Stimulated activated CD8-positive, alpha-beta memory T cell treated with anti-CD3 and anti-CD28 coated beads, Interleukin-12 subunit alpha, Interleukin-12 subunit beta, amount 100 ng/mL, for 1 hour (primary cell): ENCODE measurements around the gene UPP2.

Source experiments
- DNase-seq: peaks from one replicate; pipeline ENCODE4 v3.0.0-alpha.2; 2020; ENCODE audit warnings: low read depth

UPP2 gene

DNA sequence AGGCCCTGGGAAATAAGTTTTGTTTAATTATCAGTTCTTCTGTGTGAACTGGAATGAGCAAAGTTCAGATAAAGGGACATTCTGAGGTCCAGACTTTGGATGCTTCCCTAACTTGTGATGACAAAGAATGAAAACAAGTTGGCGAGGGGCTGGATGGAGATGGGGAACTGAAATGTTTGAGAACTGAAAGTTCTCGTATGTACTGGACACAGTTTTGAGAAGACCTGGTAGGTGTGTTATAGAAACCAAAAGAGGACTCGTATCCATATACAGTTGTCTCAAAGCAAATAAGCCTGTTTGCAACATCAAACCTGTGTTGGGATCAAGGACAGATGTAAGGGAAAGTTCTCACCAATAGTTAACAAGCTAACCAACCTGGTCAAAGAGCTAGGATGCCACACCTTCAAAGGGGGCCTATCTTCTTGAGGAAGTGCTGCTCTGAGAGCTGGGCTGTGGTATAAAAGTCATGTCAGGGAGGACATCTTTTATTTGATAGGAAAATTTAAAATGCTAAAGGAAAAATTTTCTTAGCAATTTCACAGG is at the start of gene UPP2:
UPP2 (plus strand) TSS at position 493 of the 543 bp plus-strand sequence. CDS start 188 bp downstream, outside the sequence.
- DNase-seq = no peak

DNA sequence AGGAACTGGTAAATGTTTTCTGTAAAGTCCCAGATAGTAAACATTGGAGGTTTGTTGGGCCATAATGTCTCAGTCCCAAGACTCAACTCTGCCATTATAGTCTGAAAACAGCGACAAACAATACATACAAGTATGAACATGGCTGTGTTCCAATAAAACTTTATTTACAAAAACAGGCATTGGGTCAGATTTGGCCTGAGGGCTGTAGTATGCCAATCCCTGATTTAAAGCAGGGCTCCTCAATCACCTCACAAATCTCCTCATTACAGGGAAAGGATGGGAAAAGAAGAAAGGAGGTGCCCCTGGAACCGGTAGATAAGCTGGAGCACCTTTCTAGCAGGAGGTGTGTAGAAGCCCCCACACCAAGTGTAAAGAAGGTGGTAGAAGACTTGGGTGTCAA is 48.9 kb upstream of the UPP2 start:
- no peak for DNase-seq

DNA sequence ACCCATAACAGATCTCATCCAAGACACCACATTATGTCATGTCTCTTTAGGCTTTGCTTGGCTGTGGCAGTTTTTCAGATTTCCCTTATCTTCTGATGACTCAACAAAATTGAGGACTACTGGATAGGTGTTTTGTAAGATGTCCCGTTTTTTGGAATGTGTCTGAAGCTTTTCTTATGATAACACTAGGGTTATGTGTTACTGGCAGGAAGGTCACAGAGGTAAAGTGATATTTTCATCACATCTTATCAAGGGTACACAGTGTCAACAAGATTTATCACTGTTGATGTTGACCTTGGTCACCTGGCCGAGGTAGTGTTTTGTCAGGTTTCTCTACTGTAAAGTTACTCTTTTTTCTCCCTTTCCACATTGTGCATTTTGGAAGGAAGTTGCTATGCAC is 44.8 kb upstream of the UPP2 start:
- no peak for DNase-seq

DNA sequence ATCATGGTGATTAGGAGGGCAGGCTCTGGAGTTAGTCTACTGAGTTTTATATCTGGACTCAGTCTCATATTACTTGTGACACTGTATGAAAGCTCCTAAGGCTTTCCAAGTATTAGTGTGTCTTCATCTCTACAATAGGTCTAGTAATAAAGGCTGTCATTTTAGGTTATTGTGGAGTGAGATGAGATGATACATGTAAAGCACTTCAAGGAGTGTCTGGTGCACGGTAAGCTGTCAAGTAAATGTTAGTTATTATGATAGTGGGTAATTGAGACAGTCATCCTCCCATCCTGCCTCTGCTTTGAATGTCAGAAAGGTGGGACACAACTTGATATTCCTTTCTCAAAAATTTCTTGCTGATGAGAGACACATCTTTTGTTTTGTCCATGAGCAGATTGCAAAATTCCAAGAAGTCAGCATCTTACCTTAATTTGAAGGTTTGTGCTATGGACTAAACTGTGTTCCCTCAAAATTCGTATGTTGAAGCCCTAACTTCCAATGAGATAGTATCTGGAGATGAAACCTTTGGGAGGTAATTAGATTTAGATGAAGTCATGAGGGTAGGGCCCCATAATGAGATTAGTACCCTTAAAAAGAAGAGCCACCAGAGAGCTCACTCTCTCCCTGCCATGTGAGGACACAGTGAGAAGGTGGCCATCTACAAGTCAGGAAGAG is 41.4 kb upstream of the UPP2 start:
- DNase-seq = no peak

DNA sequence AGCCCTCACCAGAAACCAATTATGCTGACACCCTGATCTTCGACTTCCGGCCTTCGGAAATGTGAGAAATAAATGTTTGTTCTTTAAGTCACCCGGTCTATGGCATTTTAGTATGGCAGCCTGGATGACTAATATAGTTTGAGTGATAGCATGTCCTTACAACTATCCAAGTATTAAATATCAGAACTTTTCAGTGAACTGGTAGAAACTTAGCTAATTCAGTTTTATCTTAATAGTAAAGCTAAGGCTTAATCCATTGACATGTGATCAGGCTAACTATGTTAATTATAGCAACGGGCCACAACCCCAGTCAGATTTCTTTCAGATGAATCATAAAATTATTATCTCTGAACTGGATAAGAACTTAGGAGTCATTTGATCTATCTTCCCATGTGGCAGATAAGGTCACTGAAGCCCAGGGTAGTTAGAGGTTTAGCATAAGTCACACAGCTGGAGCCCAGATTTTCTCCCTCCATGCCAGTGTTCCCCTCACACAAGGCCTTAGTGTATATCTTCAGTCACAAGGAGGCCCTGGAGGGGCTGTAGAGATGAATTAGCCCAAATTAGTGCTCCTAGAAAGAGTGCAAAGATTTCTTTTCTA is 40.7 kb upstream of the UPP2 start:
- no peak for DNase-seq

DNA sequence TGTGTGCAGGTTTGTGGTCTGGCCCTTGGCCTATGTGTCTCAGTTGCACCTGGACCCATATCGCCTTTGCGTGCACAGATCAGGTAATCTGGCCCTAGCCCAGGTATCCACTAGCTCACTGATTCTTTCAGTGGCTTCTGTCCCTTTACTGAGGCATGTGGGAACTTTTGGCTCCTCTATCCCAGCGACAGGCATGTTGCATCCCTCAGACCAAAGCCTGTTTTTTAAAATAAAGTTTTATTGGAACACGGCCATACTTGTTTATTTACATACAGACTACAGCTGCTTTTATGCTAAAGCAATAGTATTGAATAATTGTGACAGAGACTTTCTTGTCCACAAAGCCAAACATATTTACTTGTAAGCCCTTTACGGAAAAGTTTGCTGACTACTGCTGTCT is 39.9 kb upstream of the UPP2 start:
- DNase-seq = no peak

DNA sequence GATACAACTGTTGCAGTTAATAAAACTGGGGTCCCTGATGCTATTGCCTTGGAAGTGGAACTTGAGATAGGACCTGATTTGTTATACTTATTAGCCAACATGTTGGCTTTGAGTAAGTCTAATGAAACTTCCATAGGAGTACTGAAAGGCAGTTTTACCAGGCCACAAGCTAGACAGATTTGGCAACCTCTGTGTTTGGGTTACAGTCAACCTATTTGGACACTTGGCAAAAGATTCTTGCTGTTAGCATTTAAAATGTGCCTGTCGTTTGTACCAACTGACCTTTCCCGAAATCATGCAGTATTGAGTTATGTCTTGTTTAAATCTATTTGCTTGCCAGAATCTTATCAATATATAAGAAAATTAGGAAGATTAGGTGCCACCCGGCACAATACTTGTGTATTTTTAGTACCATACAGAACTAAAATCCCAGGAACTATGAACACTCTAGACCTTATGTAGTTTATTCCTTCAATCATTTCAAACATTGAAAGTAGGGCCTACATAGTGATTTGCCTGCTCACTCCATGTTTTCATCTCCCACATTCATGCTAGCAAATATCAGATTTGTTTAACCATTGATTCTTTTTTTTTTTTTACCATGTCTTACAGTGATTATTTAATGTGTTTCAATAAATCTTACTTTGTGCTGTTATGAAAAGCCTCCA is 35.5 kb upstream of the UPP2 start:
- no peak for DNase-seq

DNA sequence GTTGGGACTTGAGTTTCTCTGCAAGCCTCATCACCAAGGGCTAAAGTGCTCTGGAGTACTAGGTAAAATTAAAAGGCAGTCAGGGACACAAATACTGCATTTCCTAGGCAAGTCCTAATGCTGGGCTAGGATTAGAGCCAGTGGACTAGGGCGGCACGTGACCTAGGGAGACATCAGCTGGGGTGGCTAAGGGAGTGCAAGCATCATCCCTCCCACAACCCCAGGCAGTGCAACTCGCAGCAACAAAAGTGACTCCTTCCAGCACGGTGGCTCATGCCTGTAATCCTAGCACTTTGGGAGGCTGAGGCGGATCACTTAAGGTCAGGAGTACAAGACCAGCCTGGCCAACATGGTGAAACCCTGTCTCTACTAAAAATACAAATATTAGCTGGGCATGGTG is 30.7 kb upstream of the UPP2 start:
- no peak for DNase-seq

DNA sequence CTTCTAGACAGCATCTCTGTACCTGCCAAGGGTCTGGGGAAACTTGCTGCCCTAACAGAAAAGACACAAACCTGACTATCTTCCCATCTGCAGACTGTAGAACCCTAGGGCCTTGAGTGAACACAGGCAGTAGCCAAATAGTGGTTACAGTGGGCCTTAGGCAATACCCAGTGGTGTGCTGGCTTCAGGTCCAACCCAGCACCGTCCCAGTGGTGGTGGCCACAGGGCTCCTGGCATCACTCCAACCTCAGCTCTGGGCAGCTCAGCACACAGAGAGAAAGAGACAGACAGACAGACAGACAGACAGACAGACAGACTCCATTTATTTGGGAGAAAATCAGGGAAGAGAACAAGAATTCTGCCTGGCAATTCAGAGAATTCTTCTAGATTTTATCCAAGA is 29.3 kb upstream of the UPP2 start:
- DNase-seq = no peak

DNA sequence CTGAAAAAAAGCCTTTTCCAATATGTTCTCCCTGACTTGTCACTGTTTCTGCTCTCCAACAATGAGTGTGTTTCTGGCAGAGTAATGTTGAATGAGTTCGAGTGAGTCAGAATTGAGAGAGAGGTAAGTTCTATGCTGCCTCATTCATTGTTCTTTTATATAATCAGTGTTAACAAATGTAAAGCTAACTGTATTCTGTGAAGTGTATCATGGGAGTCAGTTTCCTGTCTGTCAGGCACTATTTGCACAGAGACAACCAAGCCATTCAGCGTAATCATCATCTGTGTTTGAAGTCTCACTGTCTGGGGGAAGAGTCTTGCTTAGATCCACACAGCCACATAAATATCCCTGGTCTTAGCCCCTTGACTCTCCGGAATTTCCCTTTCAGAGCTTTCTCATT is 22.0 kb upstream of the UPP2 start:
- DNase-seq = no peak

DNA sequence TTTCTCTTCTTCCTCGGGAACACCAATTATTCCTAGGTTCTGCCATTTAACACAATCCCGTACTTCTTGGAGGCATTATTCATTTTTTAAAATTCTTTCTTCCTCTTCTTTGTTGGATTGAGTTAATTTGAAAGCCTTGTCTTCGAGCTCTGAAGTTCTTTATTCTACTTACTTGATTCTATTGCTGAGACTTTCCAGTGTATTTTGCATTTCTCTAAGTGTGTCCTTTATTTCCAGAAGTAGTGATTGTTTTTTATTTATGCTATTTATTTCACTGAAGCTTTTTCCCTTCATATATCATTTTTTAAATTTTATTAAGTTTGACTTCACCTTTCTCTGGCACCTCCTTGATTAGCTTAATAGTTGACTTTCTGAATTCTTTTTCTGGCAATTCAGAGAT is 13.6 kb upstream of the UPP2 start:
- no peak for DNase-seq

DNA sequence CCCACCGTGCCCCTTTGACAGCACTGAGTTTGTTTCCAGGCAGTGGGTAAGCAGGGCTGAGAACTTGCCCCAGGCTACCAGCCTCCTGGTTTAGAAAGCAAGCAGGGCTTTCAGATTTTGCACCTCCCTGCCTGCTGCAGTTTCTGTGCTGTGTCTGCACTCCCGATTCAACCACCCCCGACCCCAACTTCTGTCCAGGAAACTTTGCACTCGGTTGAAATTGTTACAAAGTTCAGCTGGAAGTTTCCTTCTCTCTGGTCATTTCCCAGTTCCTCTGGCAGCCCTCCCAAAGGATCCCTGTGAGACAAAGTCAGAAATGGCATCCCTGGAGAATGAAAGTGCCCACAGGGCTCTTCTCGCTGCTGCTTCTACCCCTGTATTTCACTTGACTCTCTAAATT is 12.4 kb upstream of the UPP2 start:
- DNase-seq = no peak

DNA sequence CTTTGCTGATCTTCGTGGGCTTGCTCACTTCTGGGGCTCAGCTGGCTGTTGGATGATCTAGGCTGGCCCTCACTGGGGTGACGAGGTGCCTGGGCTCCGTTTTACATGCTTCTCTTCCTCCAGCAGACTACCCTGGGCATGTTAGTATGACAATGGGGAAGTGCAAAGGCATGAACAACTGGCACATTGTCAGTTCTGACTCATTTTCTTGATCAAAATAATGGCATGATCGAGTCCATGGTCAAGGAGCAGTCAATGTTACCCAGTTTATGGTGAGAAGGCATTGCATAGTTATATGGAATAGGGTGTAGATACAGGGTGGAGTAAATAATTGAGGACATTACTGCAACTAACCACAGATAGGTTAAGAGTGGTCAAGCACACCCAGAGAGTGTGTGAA is 10.0 kb upstream of the UPP2 start:
- no peak for DNase-seq

DNA sequence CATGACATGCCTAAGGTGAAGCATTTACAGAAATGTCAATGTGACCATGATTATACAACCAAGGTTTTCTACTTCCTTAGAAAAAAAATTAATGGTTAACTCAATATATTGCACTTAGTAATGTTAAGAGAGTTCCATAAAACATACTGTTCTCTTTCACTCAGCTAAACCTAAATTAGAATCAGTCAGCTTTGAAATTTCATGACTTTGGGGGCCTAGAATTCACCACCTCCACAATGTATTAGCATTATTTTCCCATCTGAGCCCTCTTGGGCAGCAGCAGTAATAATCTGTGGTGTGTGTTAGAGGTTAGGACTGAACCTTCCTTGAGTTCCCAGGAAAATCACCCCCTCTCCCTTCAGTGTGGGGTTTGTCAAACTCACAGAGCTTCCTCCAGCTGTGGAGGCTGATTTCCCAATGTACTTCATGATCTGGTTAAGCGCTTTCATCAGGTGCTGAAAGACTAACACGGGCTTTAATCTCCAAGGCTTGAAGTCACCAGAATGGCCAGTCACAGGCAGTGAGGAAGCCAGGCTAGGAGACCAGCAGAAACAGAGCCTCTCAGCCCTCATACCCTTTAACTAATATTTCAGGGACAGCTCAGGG is 7.1 kb upstream of the UPP2 start:
- DNase-seq = no peak

DNA sequence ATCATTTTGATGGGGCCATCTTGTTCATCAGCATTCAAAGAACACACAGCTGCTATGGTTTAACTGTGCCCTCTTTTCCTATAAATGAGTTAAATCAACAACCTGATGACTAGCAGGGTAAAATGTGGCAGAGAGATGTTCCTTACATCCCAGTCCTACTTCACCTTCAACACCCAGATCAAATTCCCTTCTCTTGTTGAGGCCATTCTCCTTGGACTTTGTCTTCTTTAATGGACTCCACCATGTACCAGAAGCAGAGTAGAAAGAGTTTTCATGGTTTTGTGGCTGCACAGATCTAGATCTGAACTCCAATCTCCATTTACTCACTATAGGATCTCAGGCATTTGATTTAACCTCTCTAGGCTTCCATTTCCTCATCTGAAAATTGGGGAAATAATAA is 6.4 kb upstream of the UPP2 start:
- DNase-seq = no peak

DNA sequence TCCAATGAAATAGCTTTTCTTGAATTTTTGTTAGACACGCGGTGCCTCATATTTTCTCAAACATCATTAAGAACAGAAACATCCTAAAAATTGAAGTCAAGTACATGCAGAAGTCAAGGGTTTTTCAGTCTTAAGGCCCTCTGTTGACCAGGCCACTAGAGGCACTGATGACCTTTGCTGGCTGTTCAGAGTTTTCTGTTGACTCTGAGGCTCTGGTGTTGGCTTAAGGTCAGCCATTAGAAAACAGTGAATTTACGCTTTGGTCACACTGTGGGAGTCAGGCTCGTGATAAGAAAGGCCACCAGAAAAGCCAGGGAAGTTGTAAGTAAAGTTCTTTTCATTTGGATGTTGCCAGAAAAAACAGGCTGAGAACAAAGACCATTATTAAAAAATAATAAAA is 5.8 kb upstream of the UPP2 start:
- DNase-seq = no peak

DNA sequence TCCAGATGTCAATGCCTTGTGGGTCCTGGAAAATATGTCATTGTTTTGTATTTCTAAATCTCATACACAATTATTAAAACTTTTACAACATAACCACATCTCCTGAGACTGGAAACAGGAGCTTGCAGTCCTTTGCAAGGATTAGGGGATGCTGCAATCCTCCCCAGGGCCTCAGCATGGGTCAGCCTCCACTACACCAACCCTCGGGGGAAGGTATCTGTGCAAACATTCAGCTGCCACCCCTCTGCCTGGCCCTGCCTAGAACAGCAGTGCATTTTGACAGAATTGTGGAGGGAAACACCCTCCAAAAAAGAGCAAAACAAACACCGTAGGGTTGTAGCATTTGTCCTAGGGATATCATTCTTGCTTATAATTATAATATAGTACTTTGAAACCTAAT is 4.2 kb upstream of the UPP2 start:
- no peak for DNase-seq

DNA sequence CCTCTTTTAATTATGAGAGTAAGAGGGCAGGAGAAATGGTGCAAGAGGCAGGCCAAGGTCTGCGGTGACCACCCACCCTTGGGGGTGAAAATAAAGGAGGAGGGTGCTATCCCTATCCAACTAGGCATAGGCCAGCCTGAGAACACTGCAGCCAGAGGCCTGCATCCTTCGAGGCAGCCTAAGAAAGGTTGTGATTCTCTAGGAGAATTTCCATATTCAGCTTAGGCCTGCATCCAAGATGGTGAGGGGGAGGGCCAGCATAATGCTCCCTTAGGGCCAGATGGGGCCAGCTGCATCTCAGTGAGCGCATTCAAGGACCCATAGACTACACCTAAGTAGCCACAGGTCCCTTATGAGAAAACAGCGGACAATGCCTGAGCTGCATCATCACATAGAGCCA is 3.5 kb upstream of the UPP2 start:
- DNase-seq = no peak

DNA sequence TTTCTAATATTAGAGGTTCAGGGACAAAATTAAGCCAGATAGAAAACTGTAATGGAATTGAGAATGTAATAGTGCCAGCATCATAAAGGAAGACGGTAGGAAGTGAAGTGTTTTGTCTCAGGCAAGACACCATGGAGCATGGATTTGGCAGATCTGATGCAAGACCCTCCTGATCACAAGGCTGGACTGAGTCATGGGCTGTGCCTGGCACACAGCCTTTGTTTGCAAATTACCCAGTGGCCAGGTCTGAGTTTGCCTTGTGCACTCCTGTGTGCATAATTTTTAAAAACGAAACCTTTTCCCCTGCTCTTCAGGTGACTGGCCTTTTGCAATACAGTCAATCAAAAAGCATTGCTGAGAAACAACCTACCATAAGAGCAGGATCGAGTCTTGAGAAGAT is 2.0 kb upstream of the UPP2 start:
- no peak for DNase-seq

DNA sequence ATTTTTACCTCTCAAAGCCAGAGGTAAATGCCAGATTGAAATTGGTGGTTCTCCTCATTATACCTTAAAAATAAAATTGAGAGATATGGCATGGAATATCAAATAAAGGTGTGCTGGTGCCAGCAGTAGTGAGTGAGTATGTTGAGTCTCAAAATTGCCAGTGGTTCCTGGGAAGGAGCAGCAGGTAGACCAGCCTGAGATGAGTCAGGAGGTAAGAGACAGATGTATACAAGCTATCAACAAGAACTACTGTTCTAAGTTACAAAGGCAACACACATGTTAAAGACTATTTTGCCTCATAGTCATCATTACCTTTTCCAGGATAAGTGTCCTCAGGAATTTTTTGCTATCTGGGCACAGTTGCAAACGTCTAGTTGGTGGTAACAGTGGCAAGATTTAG is 1.3 kb upstream of the UPP2 start:
- DNase-seq = no peak

DNA sequence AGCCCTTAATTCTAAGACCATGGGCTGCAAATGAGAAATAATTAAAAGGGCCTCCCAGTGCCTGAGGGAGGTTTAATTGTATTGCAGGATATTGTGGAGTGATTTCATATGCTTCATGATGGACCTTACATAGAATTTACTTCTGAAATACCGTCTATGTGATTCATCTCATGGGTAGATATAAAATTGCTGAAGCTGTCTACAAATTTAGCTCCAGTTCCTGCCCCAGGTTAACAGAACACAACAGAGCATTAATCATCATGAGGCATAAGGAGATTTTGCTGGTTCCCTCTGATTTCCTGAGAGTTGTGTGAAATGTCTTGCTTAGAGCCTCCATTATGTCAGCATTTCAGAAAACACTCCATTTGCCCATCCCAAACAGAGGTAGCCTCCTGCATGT is 770 bp downstream of the UPP2 start:
- DNase-seq = no peak

DNA sequence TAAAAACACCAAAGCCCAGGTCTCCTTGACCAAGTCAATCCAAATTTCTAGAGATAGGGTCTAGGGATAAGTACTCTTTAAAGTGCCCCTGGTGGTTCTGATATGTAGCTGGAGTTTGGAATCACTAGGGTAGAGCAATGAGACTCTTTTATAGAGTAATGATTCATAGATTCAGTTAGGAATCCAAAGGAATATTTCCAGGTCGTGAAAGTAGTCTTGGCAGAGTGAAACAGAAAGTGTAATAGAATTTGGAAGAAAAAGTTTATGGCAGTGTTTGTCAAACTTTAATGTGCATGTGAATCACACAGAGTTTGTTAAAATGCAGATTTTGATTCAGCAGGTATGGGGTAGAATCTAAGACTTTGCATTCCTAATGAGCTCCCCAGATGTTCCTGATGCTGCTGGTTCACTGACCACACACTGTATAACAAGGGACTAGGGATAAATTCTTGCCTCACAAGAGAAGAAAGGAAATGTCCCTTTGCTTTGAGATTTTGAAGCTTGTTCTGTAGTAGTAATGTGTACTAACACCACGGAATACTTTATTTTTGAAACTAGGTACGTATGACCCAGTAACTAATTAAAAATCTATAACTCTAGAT is 1.8 kb downstream of the UPP2 start:
- DNase-seq = no peak

DNA sequence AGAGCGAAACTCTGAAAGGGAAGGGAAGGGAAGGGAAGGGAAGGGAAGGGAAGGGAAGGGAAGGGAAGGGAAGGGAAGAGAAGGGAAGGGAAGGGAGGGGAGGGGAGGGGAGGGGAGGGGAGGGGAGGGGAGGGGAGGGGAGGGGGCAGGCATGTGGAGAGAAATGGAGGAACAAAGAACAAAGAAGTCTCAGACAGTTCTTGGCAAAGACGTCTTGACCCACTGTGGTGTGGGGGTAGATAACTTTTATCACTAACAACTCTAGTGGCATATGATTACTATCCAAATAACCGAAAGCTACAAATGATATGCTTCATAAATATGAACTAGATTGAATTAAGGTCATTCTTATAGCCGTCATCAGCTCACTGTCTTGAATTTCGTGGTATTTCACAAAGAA is 3.2 kb downstream of the UPP2 start:
- no peak for DNase-seq
